Hair follicular keratinocyte (primary cell): ENCODE results near the gene MAN1A1. TPM values are rescaled to one million over a fixed set of nuclear protein-coding genes. Genes with fewer than 3 reads are reported as not detected.

Experiments used
- total RNA-seq: library from RNA; depleted of rRNA; stranded (reverse); fragments of >200 nt; gene quantifications from 2 replicates; pipeline ENCODE4 v1.2.3, GENCODE V29; 2015

Gene MAN1A1
- 13.9 and 16.4 TPM in 2 replicates for total RNA-seq

GRCh38 chr6:119349361-119350201 is at the start of gene MAN1A1:
TSS of gene MAN1A1 (minus strand) at chr6:119349761. CDS start at chr6:119349065, 696 bp downstream.

